Epithelial cell of proximal tubule (primary cell): ENCODE data around the gene SLC1A7. TPM values are rescaled to one million over a fixed set of nuclear protein-coding genes. Genes with fewer than 3 reads are reported as not detected.

Source experiments
- DNase-seq: peaks from one replicate; pipeline ENCODE4 v3.0.0-alpha.2; 2011; ENCODE audit warnings: low read depth
- H3K4me3 ChIP-seq: 2 replicates; pipeline ENCODE4 v1.5.1; 2011; ENCODE audit warnings: low read depth, mild to moderate bottlenecking, low read length
- total RNA-seq: library from RNA; depleted of rRNA; stranded (reverse); fragments of >200 nt; gene quantifications from 2 replicates; pipeline ENCODE4 v1.2.3, GENCODE V29; 2015
- TF ChIP-seq, protein P1 (sequence below): conservative IDR thresholded peaks from 2 replicates; pipeline ENCODE4 v1.5.1; 2012; ENCODE audit warnings: low read depth, mild to moderate bottlenecking, low read length

The SLC1A7 gene
- total RNA-seq, 1 donor from 2014 or later, result not detected

- TF ChIP-seq, protein P1, sequence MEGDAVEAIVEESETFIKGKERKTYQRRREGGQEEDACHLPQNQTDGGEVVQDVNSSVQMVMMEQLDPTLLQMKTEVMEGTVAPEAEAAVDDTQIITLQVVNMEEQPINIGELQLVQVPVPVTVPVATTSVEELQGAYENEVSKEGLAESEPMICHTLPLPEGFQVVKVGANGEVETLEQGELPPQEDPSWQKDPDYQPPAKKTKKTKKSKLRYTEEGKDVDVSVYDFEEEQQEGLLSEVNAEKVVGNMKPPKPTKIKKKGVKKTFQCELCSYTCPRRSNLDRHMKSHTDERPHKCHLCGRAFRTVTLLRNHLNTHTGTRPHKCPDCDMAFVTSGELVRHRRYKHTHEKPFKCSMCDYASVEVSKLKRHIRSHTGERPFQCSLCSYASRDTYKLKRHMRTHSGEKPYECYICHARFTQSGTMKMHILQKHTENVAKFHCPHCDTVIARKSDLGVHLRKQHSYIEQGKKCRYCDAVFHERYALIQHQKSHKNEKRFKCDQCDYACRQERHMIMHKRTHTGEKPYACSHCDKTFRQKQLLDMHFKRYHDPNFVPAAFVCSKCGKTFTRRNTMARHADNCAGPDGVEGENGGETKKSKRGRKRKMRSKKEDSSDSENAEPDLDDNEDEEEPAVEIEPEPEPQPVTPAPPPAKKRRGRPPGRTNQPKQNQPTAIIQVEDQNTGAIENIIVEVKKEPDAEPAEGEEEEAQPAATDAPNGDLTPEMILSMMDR, result no peak
- no peak overlapping the region for H3K4me3 ChIP-seq
- no peak for DNase-seq
These were observed 6.7 kb downstream of the SLC1A7 start for GRCh38 chr1:53135735-53136114.

DNA sequence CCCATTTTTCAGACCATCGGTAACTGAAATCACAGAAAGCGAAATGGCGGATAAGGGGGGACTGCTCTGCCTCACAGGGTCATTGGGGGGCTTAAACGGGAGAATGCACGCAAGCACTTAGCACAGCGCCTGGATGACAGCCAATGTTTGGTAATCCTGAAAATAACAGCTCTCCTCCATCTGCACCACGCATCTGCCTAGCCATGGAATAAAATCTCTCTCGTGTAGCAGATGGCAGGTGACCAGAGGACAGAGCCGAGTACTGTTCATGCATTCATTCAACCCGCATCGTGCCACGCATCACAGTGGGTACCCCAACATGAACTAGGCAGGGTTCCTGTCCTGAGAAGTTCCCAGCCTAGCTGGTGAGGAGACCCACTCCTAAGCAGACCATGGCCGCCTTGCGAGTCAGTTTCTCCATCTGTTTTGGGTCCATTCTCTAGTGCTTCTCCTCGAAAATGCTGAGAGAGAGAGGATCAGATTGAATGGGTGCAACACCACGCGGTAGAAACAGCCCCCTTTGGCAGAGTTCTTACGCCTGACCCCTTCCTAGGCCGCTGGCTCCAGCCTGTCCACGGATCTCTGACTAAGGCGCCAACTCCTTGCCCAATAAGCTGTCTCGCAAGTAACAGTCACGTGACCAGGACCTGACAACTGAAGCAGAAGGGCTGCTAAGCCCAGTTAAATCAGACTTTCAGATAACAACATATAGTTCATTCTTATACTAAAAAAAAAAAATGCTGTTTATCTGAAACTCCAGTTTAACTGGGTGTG, 7.3 kb downstream of the SLC1A7 start:
- no peak for DNase-seq
- TF ChIP-seq, protein P1, result no peak
- no peak overlapping the region for H3K4me3 ChIP-seq

GRCh38 chr1:53134042-53134485, 8.4 kb downstream of the SLC1A7 start:
- TF ChIP-seq, protein P1, result no peak
- no peak for DNase-seq

DNA sequence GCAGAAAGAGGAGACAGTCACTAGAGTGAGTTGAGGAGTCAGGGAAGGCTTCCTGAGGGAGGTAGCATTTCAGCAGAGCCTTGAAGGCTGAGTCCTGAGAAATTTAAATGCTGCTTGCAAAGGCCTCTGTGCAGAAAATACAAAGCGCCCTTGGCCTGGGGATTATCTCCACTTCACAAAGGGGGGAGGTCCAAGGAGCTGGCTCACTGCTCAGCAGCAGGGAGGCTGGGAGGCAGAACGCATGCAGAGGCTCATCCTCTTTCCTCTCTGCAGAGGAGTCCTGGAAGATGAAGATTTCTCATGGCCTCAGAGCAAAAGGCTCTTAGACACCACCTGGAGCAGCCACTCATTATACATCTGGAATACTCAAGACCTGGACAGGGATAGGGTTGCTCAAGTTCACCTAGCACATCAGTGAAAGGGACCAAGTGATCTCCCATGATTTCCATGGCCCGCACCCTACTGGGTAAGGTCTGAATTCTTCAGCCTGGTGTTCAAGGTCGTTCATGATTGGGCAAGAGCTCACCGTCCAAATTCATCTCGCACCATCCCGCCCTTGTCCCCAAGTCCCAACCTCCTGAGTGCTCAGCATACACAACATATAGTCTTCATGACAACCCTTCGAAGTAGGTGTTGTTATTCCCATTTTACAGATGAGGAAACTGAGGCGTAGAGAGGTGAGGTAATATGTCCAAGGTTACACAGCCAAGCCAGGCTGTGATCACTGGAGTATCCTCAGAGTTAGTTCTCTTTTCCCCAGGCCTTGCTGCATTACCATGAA, 9.0 kb downstream of the SLC1A7 start:
- no peak overlapping the region for H3K4me3 ChIP-seq
- no peak for DNase-seq
- TF ChIP-seq, protein P1, result no peak

More at GRCh38 chr1:53134042-53134485, 8.4 kb downstream of the SLC1A7 start:
- no peak overlapping the region for H3K4me3 ChIP-seq

- H3K4me3 ChIP-seq, result no peak overlapping the region
- DNase-seq, result no peak
- TF ChIP-seq, protein P1, result no peak
These were observed 10.3 kb downstream of the SLC1A7 start for GRCh38 chr1:53132176-53132575.

DNA sequence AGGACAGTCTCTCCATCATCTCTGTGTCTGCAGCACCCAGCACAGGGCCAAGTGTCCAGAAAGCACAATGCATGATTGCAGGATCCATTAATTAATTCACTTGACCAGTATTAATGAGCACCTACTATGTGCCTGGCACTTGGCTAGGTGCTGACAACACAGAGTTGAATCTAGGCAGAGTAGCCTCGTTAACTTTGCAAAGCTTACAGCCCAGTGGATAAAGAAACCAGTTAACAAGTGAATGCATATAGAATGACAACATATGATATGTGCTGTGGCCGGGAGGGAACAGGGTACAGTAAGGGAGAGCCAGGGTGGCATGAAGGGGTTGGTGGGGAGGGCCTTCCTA, 10.9 kb downstream of the SLC1A7 start:
- TF ChIP-seq, protein P1, result no peak
- DNase-seq, result no peak
- no peak overlapping the region for H3K4me3 ChIP-seq
